ENCODE data around the gene GPR146.

Gene GPR146

DNA sequence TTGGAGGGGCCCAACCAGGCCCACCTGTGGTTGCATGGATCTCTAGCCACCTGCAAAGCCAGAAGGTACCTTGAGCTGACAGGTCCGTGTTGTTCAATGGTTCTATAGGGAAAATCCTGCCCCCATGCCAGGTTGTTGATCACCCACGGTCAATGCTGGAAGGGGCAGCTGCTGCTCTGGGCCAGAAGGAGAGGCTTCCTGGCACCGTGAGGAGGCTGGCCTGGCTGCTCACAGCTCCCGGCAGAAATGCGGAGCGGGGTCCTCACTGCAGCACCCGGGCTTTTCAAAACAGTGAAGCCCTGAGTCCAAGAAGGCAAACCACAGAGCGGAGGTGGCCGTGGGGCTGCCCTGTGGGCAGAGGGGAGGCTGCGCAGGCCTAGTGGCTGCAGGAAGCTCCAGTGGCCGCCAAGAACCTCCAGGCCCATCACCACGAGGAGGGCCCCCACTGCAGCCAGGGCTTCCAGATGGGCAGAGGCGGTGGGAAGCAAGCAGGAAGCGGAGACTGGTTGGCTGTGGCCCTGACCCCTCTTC lies 25.0 kb upstream of the GPR146 start:
- TF ChIP-seq TAF1 (IDR thresholded peaks at IDR 0.05; ENCODE audit: borderline replicate concordance, insufficient read depth, low read length) (no peak), REST (IDR thresholded peaks at IDR 0.05; ENCODE audit: insufficient read depth in 1 of 2, low read depth in 2 of 2, low read length in 2 of 2) (no peak), SIN3A (IDR thresholded peaks at IDR 0.05; ENCODE audit: borderline replicate concordance, insufficient read depth, low read length) (no peak), FOXP2 (optimal IDR thresholded peaks at IDR 0.05; ENCODE audit: borderline replicate concordance, extremely low read depth, extremely low read length, insufficient read depth) (no peak), POLR2AphosphoS5 (IDR thresholded peaks at IDR 0.05; ENCODE audit: low read depth, low read length) (no peak)

DNA sequence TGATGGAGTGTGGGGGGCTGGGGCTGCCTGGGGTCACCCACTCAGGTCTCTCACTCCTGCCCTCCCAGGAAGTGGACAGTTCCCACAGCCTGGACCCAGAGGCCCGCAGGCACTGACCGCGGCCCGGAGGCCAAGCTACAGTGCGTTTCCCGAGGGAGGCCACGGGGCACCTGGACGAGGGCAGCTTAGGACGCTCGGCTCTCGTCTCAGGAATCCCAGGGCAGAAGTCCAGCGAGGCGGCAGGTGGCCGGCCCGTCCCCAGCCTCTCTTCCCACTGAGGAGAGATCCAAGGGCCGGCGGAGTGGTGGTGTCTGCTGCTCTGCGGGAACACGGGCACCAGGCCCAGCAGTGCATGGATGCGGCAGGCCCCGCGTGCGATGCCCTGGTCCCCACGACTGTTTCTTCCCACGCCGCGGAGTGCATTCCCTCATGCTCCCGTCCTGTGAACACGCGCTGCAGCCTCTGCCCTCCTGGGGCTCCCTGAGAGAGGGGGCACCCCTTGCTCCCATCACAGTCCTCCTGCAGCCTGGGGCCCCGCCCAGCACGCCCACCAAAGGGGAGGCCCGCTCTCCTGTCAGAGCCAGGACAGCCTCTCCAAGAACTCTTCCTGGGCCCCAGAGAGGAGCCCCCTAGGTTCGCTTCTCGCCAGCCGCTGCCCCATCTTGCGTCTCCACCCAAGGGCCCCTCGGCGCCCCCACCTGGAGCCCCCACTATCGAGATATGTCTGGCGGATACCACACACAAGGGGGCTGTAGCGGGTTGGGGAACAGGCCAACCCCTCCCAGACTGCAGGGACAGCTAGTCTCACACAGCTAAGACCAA lies 24.3 kb upstream of the GPR146 start:
- TF ChIP-seq TAF1 (IDR thresholded peaks at IDR 0.05; ENCODE audit: borderline replicate concordance, insufficient read depth, low read length), result no peak
- no peak for TF ChIP-seq SIN3A (IDR thresholded peaks at IDR 0.05; ENCODE audit: borderline replicate concordance, insufficient read depth, low read length)
- TF ChIP-seq POLR2AphosphoS5 (IDR thresholded peaks at IDR 0.05; ENCODE audit: low read depth, low read length), result no peak
- no peak for TF ChIP-seq REST (IDR thresholded peaks at IDR 0.05; ENCODE audit: insufficient read depth in 1 of 2, low read depth in 2 of 2, low read length in 2 of 2)
- TF ChIP-seq FOXP2 (optimal IDR thresholded peaks at IDR 0.05; ENCODE audit: borderline replicate concordance, extremely low read depth, extremely low read length, insufficient read depth), result no peak

DNA sequence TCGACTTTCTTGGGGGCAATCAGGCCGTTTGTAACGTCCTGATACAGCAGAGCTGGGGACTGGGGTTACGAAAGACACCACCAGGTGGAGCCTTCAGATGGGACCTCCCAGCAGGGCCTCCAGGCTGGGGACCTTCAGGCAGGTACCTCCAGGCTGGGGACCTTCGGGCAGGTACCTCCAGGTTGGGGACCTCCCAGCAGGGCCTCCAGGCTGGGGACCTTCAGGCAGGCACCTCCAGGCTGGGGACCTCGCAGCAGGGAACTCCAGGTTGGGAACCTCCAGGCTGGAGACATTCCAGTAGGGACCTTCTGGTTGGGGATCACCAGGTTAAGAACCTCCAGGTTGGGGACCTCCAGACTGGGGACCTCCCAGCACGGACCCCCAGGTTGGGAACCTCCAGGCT lies 23.5 kb upstream of the GPR146 start:
- no peak for TF ChIP-seq REST (IDR thresholded peaks at IDR 0.05; ENCODE audit: insufficient read depth in 1 of 2, low read depth in 2 of 2, low read length in 2 of 2)

DNA sequence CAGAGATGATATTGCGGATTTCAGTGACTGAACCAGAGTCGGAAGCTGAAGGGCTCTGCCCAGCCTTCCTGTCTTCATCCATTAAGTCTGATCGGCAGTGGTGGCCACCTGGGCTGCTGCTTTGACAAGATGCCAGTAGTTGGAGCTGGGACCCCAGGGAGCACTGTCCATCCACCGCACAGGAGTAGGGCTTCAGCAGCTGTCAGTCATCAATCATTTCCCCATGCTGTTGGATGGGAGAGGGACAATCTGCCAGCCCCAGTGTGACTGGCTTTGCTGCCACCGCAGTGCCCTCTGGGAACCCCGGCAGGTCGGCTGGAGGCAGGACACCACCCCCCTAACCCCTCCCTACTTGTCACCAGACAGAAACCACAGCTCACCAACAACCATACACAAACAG lies 23.0 kb upstream of the GPR146 start:
- TF ChIP-seq SIN3A (IDR thresholded peaks at IDR 0.05; ENCODE audit: borderline replicate concordance, insufficient read depth, low read length), result no peak
- no peak for TF ChIP-seq FOXP2 (optimal IDR thresholded peaks at IDR 0.05; ENCODE audit: borderline replicate concordance, extremely low read depth, extremely low read length, insufficient read depth)
- no peak for TF ChIP-seq REST (IDR thresholded peaks at IDR 0.05; ENCODE audit: insufficient read depth in 1 of 2, low read depth in 2 of 2, low read length in 2 of 2)
- TF ChIP-seq TAF1 (IDR thresholded peaks at IDR 0.05; ENCODE audit: borderline replicate concordance, insufficient read depth, low read length), result no peak

DNA sequence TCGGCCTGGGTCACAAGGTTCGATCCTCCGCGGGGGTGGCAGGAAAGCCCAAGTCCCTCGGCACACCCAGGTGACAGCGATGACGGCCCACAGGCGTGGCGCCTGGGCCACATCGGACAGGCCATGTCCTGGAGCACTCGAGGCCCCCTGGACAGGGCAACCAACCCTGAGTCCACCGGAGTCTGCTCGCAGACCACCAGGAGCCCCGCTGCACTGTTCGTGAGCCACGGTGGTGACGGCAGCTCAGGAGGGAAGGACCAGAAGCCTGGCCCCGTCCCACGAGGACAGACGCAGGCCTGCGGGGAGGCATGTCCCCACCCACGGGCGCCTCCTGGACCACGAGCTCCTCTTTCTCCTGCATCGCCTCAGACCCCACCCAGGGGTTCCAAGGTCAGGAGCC lies 22.4 kb upstream of the GPR146 start:
- TF ChIP-seq POLR2AphosphoS5 (IDR thresholded peaks at IDR 0.05; ENCODE audit: low read depth, low read length) (no peak), TAF1 (IDR thresholded peaks at IDR 0.05; ENCODE audit: borderline replicate concordance, insufficient read depth, low read length) (no peak), REST (IDR thresholded peaks at IDR 0.05; ENCODE audit: insufficient read depth in 1 of 2, low read depth in 2 of 2, low read length in 2 of 2) (no peak), FOXP2 (optimal IDR thresholded peaks at IDR 0.05; ENCODE audit: borderline replicate concordance, extremely low read depth, extremely low read length, insufficient read depth) (no peak), SIN3A (IDR thresholded peaks at IDR 0.05; ENCODE audit: borderline replicate concordance, insufficient read depth, low read length) (no peak)

Data from PFSK-1 (cell line).